GOT3 (cell line): Measurements from ENCODE around the gene TIGD1.

Source experiments
- DNase-seq: peaks from one replicate; lab custom pipeline; 2025; ENCODE audit warnings: mixed read lengths; lab: John Stamatoyannopoulos, UW

Gene TIGD1

DNA sequence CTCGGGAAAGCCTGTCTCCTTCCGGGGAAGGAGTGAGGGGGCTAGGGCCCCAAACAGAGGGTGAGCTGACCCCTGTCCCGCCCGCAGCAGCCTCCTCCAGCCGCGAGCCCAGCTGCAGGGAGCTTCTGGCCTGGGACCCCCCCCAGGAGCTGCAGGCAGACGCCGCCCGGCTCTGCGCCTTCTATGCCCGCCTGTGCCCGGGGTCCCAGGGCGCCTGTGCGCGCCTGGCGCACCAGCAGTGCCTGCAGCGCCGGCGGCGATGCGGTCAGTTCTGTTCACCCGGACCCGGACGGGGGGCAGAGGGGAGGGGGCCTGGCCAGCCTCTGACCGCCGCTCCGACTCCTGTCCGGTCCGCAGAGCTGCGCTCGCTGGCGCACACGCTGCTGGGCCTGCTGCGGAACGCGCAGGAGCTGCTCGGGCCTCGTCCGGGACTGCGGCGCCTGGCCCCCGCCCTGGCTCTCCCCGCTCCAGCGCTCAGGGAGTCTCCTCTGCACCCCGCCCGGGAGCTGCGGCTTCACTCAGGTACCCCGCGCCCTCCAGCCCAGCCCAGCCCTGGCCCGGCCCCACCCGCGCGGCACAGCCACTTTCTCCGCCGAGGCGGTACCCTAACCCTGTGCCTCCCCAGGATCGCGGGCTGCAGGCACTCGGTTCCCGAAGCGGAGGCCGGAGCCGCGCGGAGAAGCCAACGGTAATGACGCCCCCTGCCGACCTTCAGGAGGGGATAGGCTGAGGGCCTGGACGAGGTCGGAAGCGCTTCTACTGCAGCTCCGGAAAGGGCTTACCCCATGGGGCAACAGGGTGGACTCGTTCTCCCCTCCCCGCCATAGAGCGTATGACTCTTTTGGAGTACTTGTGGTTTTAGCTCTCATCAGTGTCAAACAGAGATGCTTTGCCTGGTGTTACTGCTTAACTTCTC, 26.4 kb downstream of the TIGD1 start:
- DNase-seq = no peak

DNA sequence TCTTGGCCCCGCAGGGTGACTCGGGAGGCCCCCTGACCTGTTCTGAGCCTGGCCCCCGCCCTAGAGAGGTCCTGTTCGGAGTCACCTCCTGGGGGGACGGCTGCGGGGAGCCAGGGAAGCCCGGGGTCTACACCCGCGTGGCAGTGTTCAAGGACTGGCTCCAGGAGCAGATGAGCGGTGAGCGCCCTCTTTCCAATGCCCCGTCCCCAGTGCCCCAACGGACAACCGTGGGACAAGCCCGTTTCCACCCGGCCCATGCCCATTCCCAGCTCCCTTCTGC, 27.0 kb downstream of the TIGD1 start:
- no peak for DNase-seq

GRCh38 chr2:232522623-232523401, 27.5 kb downstream of the TIGD1 start:
- no peak for DNase-seq

DNA sequence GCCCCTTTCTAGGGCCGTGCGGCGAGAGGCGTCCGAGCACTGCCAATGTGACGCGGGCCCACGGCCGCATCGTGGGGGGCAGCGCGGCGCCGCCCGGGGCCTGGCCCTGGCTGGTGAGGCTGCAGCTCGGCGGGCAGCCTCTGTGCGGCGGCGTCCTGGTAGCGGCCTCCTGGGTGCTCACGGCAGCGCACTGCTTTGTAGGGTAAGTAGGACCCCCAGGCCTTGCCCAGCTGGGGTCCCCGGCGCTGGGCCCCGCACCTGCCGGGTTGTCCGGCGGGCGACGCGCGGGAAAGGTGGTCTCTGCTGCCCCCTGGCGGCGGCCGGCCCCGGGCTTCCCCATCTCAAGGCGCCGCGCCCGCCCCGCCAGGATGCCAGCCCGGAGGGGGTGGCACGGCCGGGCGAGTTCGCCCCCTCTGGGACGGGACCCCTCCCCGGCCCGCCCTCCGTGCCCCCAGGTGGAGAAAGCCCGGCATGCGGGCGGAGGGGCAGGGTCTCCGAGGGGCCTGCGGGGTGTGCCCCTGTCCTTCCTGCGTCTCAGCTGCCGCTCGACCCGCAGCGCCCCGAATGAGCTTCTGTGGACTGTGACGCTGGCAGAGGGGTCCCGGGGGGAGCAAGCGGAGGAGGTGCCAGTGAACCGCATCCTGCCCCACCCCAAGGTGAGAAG, 28.3 kb downstream of the TIGD1 start:
- no peak for DNase-seq

DNA sequence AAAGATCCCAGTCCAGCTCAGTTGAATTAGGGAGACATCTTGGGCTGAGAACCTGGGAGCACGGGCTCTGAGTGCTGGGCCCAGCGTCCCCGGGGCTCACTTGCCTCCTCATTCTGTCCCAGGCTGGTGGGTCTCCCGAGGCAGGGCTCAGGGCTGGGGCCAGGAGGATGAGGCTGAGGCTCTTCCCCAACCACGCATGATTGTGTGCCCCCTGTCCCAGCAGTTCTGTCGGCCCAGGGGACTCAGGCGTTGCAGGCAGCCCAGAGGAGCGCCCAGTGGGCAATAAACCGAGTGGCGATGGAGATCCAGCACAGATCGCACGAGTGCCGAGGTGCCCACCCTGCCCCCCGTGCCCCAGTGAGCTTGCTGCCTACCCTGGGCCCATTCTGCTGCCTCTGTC, 29.3 kb downstream of the TIGD1 start:
- no peak for DNase-seq

GRCh38 chr2:232520489-232520888, 29.9 kb downstream of the TIGD1 start:
- DNase-seq = no peak

DNA sequence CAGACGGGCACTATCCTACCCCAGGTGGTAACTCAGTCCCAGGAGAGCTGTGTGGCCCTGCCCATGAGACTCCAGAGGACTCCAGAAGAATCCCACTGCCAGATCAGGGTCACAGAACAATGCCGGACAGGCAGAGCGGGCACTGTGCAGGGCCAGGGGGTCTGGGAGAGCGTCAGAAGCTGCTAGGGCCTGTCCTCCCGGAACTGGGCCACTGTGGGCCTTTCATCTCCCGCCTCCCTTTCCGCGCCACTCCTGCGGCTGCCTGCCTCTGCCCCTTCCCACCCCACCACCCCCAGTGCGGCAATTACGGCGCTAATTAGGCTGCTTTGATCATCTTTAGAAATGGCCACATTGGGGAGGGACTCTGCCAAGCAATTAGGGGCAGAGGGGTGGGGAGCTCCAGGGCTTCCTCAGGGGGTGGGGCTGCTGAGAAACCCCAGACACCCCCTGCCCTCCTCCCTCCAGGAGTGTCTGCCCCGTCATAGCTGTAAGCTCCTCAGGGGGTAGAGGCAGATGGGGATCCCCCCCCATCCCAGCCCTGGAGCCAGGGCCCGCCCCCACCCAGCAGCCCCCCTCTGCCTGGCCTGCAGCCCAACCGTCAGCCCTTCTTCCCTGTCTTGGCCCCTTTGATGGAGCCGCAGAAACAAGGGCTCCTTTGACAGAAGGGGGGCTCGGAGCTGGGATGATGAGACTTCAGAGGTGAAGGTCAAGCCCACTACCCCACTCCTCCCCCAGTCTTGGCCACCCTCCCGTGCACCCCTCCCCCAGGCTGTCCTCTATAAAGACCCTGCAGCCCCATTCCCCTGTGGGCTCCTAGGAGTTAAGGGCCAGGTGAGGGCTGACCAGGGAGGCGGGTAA, 30.5 kb downstream of the TIGD1 start, which contains the start of gene PRSS56:
Gene PRSS56 (plus strand): TSS at position 808 of the 858 bp plus-strand sequence. CDS start 211 bp downstream, outside the sequence.
- DNase-seq = no peak

- DNase-seq = no peak
Observed at GRCh38 chr2:232518844-232519243, 31.5 kb downstream of the TIGD1 start.

- no peak for DNase-seq
Observed at GRCh38 chr2:232516551-232516950, 33.8 kb downstream of the TIGD1 start.

- DNase-seq = no peak
Observed at GRCh38 chr2:232515639-232516038, 34.7 kb downstream of the TIGD1 start.

- DNase-seq = no peak
Observed at GRCh38 chr2:232513353-232513752, 37.0 kb downstream of the TIGD1 start.

DNA sequence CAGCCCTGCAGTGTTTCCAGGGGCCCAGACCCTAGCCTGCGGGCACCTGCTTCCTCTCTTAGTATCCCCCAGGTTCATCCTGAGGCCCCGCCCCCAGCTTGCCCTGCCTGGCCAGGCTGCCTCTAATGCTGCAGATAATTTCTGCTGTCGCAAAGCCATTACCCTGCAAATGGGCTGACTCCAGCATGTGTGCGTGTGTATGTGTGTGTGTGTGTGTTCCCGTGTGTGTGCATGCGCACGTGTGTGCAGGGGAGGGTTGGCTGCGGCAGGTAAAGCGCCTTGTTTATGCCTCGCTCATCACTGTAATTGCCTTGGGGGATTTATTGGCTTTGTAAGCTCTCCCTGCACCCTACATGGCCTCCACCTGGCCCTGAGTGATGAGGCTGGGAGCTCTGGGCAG, 37.8 kb downstream of the TIGD1 start:
- no peak for DNase-seq

- DNase-seq = no peak
Observed at GRCh38 chr2:232511336-232511890, 38.9 kb downstream of the TIGD1 start.

GRCh38 chr2:232508251-232508650, 42.1 kb downstream of the TIGD1 start:
- DNase-seq = no peak

DNA sequence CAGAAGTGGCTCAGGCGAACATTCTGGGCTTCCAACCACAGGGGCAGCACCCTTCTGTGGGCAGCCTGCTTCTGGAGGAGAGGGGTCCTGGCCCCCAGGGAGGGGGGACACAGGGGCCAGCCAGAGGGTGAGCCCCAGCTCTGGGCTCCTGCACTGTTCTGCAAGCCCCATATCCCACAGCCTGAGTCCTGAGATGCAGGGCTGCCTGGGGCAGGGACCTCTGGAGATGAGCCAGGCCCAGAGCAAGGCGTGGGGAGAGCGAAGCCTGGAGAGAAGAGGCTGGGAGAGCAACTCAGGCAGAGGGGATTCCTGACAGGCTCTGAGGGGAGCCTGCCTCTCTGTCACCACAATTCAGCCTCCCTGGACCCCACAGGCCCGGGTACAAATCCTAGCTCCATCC, 43.6 kb downstream of the TIGD1 start:
- no peak for DNase-seq

GRCh38 chr2:232505856-232506255, 44.5 kb downstream of the TIGD1 start:
- DNase-seq = no peak

DNA sequence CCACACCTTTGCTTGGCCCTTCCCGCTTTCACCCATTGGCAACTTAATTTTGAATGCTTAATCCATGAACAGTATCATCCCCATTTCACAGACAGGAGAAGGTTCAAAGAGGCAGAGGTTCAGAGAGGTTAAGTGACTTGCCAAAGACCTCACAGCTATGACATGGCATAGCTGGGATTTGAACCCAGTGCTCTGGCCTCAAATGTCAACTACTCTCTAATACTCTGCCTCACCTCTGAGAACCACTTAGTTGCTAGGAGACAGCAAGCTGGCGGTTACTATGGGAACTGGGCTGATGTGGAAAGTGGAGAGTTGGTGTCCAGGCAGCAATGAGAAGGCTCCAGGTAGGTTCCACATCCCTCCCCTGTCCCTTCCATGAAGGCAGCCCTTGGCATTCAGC, 45.9 kb downstream of the TIGD1 start:
- DNase-seq = no peak

- DNase-seq = no peak
Observed at GRCh38 chr2:232503809-232504323, 46.5 kb downstream of the TIGD1 start.

- DNase-seq = no peak
Observed at GRCh38 chr2:232502911-232503808, 47.2 kb downstream of the TIGD1 start.

DNA sequence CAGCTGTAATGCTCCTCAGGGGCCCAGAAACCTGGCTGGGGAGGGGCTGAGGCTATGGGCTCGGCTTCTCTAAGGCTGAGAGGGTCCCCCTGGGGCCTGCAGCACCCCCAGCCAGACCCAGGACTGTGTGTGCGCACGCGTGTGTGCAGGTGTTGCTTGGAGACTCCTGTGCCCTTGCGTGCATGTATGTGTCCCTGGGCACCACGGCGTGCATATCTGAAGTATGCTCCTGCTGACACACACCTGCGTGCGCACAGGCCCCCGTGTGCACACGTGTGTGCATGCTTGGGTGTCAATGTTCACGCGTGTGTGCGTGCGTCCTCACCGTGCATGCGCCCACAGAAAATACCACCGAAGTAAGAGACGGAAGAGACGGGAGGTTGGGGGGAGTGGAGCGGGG, 47.8 kb downstream of the TIGD1 start:
- DNase-seq = no peak
